Measurements from ENCODE around the gene IKZF3.

DNA sequence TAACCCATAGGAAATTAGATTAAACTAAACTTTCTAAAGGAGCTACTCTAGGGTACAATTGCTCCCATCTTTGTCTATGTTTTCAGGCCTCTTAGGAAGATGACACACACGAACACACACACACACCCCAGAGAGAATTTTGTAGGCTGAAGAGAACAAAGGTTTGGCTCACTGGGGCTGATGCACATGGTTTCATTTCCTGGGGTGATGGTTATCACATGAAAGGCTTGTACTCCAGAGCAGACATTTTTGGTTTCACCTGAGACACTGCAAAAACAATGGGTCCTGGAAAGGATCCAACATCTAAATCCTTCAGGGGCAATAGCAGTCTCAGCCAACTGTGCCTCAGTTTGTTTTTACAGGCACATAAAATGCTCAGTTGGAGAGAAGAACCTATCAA lies 63.6 kb downstream of the IKZF3 start:
- no peak for TF ChIP-seq POLR2A (IDR thresholded peaks at IDR 0.05)
- TF ChIP-seq, protein P1, sequence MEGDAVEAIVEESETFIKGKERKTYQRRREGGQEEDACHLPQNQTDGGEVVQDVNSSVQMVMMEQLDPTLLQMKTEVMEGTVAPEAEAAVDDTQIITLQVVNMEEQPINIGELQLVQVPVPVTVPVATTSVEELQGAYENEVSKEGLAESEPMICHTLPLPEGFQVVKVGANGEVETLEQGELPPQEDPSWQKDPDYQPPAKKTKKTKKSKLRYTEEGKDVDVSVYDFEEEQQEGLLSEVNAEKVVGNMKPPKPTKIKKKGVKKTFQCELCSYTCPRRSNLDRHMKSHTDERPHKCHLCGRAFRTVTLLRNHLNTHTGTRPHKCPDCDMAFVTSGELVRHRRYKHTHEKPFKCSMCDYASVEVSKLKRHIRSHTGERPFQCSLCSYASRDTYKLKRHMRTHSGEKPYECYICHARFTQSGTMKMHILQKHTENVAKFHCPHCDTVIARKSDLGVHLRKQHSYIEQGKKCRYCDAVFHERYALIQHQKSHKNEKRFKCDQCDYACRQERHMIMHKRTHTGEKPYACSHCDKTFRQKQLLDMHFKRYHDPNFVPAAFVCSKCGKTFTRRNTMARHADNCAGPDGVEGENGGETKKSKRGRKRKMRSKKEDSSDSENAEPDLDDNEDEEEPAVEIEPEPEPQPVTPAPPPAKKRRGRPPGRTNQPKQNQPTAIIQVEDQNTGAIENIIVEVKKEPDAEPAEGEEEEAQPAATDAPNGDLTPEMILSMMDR (IDR thresholded peaks at IDR 0.05), result no peak
